ENCODE results near the gene EIF4EBP2.

GRCh38 chr10:70457759-70458305 lies 53.9 kb downstream of the EIF4EBP2 start:
- TF ChIP-seq, protein P1, sequence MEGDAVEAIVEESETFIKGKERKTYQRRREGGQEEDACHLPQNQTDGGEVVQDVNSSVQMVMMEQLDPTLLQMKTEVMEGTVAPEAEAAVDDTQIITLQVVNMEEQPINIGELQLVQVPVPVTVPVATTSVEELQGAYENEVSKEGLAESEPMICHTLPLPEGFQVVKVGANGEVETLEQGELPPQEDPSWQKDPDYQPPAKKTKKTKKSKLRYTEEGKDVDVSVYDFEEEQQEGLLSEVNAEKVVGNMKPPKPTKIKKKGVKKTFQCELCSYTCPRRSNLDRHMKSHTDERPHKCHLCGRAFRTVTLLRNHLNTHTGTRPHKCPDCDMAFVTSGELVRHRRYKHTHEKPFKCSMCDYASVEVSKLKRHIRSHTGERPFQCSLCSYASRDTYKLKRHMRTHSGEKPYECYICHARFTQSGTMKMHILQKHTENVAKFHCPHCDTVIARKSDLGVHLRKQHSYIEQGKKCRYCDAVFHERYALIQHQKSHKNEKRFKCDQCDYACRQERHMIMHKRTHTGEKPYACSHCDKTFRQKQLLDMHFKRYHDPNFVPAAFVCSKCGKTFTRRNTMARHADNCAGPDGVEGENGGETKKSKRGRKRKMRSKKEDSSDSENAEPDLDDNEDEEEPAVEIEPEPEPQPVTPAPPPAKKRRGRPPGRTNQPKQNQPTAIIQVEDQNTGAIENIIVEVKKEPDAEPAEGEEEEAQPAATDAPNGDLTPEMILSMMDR (optimal IDR thresholded peaks at IDR 0.05 in 1 of 3, IDR thresholded peaks at IDR 0.05 in 1 of 3, conservative IDR thresholded peaks at IDR 0.05 in 1 of 3; ENCODE audit: extremely low read depth in 1 of 3, insufficient read depth in 2 of 3, low read length in 3 of 3): no peak
- TF ChIP-seq EZH2 (IDR thresholded peaks at IDR 0.05; ENCODE audit: low read length): no peak
